K562 (cell line): ENCODE measurements around the gene STMN3. TPM values are rescaled to one million over a fixed set of nuclear protein-coding genes. Genes with fewer than 3 reads are reported as not detected.

Experiments
- BDP1 ChIP-seq: IDR thresholded peaks from 3 replicates; pipeline ENCODE4 v1.6.1; 2011; ENCODE audit not compliant: insufficient read length, insufficient read depth
- CHD1 ChIP-seq: fragments of 200-600 bp; sonication (generic); IDR thresholded peaks from one replicate; pipeline ENCODE4 v1.6.1; 2012; ENCODE audit warnings: mild to moderate bottlenecking, moderate library complexity, low read length, inconsistent platforms
- KDM4B ChIP-seq, 2 experiments: fragments of 450-650 bp in 1 of 2; sonication (generic) in 1 of 2; IDR thresholded peaks; 2 replicates each; pipeline ENCODE4 v1.6.1; 2016 to 2017; ENCODE audit warnings: borderline replicate concordance in 2 of 2, antibody characterized with exemption in 1 of 2, low read depth in 1 of 2, mild to moderate bottlenecking in 1 of 2
- MAFK ChIP-seq: IDR thresholded peaks from 2 replicates; pipeline ENCODE4 v1.6.1; 2011; ENCODE audit warnings: low read length, improper control_type of control experiment
- MCM7 ChIP-seq, 2 experiments: fragments of 450-650 bp; IDR thresholded peaks; 2 replicates each; pipeline ENCODE4 v1.6.1; 2016 to 2018
- MIER1 ChIP-seq: fragments of 450-650 bp; IDR thresholded peaks from 2 replicates; pipeline ENCODE4 v1.6.1; 2016; ENCODE audit warnings: antibody characterized with exemption, mild to moderate bottlenecking, low read depth
- MYC ChIP-seq, 2 experiments: fragments of 250-450 bp in 1 of 2; sonication (Bioruptor Pico) in 1 of 2; IDR thresholded peaks; 2 replicates each; pipeline versions ENCODE4 v1.5.1 to v1.6.1; 2012 to 2021; ENCODE audit warnings: low read depth in 2 of 2, borderline replicate concordance in 1 of 2, improper control_type of control experiment in 1 of 2, low read length in 1 of 2, mild to moderate bottlenecking in 1 of 2, moderate library complexity in 1 of 2
- NBN ChIP-seq: fragments of 450-650 bp; IDR thresholded peaks from 2 replicates; pipeline ENCODE4 v1.6.1; 2016; ENCODE audit warnings: low read depth, mild to moderate bottlenecking
- NR1H2 ChIP-seq: sonication (generic); formaldehyde crosslinking; IDR thresholded peaks from 2 replicates; pipeline ENCODE4 v1.4.0; 2020; ENCODE audit warnings: mild to moderate bottlenecking, missing genetic modification reagents
- PRPF4 ChIP-seq: fragments of 200-400 bp; formaldehyde crosslinking; IDR thresholded peaks from one replicate; pipeline ENCODE4 v1.6.1; 2017; ENCODE audit warnings: low read length, low read depth, mild to moderate bottlenecking; ENCODE audit not compliant: insufficient read depth, poor library complexity, severe bottlenecking
- PYGO2 ChIP-seq: fragments of 450-650 bp; IDR thresholded peaks from 2 replicates; pipeline ENCODE4 v1.6.1; 2016; ENCODE audit warnings: mild to moderate bottlenecking, missing genetic modification characterization, moderate library complexity, missing compliant biosample characterization
- RBM25 ChIP-seq: fragments of 200-400 bp; formaldehyde crosslinking; IDR thresholded peaks from 2 replicates; pipeline ENCODE4 v1.6.1; 2018; ENCODE audit warnings: low read length, low read depth, moderate library complexity; ENCODE audit not compliant: severe bottlenecking
- SLC30A9 ChIP-seq: fragments of 250-450 bp; sonication (Bioruptor Pico); IDR thresholded peaks from 2 replicates; pipeline ENCODE4 v1.8.0; 2022; ENCODE audit warnings: mild to moderate bottlenecking, moderate library complexity
- SMC3 ChIP-seq: conservative IDR thresholded peaks from 2 replicates; pipeline ENCODE4 v1.6.1; 2011; ENCODE audit warnings: low read depth, low read length, improper control_type of control experiment; ENCODE audit not compliant: insufficient read depth
- TARDBP ChIP-seq: fragments of 450-650 bp; IDR thresholded peaks from 2 replicates; pipeline ENCODE4 v1.6.1; 2016
- TRIM24 ChIP-seq, 2 experiments: fragments of 450-650 bp; IDR thresholded peaks; 2 replicates each; pipeline ENCODE4 v1.6.1; 2016
- ZFP1 ChIP-seq: fragments of 450-650 bp; formaldehyde crosslinking; IDR thresholded peaks from 2 replicates; pipeline ENCODE4 v1.4.0; 2020; ENCODE audit warnings: mild to moderate bottlenecking, mixed read lengths
- ZNF436 ChIP-seq: fragments of 250-450, 450-650 bp; sonication (Bioruptor Pico); formaldehyde crosslinking; IDR thresholded peaks from 2 replicates; pipeline ENCODE4 v1.7.0; 2020; ENCODE audit warnings: mild to moderate bottlenecking
- ZNF586 ChIP-seq: fragments of 450-650 bp; formaldehyde crosslinking; conservative IDR thresholded peaks from 2 replicates; pipeline ENCODE4 v1.4.0; 2020; ENCODE audit warnings: mild to moderate bottlenecking, moderate library complexity
- polyA plus RNA-seq, 8 experiments: library from polyadenylated mRNA; depleted of rRNA in 4 of 8; stranded (reverse) in 5 of 8; unstranded in 3 of 8; fragments of >200 nt; fragmentation: Nextera tagmentation in 2 of 8; fragmentation: Illumina TruSeq in 1 of 8; extraction: Ambion mirVana in 2 of 8; extraction: Trizol in 1 of 8; gene quantifications; 2 replicates each; pipeline versions ENCODE4 v1.2.1 to v1.2.3, GENCODE V29; 2011 to 2014; ENCODE audit warnings: inconsistent platforms in 1 of 8, missing spikeins in 1 of 8
- total RNA-seq, 7 experiments: library from RNA; depleted of rRNA in 6 of 7; stranded (reverse); fragments of >200 nt in 6 of 7; fragmentation: Illumina TruSeq in 2 of 7; extraction: Trizol in 2 of 7; gene quantifications; 2 replicates each; pipeline versions ENCODE4 v1.2.1 to v1.2.3, GENCODE V29; 2011 to 2021; ENCODE audit warnings: low replicate concordance in 1 of 7
- TF ChIP-seq, protein P1 (sequence below): fragments of 200-800 bp; sonication (Bioruptor generic); IDR thresholded peaks from 2 replicates; pipeline ENCODE4 v1.6.1; 2016; ENCODE audit warnings: missing genetic modification characterization, missing compliant biosample characterization

The STMN3 gene
- total and polyA plus RNA-seq, 9 of the 15 experiments (the other 6 are each of a cell fraction or from before 2014, with no cell fraction given), result 0.70 to 65.6 (median 29.4) TPM

DNA sequence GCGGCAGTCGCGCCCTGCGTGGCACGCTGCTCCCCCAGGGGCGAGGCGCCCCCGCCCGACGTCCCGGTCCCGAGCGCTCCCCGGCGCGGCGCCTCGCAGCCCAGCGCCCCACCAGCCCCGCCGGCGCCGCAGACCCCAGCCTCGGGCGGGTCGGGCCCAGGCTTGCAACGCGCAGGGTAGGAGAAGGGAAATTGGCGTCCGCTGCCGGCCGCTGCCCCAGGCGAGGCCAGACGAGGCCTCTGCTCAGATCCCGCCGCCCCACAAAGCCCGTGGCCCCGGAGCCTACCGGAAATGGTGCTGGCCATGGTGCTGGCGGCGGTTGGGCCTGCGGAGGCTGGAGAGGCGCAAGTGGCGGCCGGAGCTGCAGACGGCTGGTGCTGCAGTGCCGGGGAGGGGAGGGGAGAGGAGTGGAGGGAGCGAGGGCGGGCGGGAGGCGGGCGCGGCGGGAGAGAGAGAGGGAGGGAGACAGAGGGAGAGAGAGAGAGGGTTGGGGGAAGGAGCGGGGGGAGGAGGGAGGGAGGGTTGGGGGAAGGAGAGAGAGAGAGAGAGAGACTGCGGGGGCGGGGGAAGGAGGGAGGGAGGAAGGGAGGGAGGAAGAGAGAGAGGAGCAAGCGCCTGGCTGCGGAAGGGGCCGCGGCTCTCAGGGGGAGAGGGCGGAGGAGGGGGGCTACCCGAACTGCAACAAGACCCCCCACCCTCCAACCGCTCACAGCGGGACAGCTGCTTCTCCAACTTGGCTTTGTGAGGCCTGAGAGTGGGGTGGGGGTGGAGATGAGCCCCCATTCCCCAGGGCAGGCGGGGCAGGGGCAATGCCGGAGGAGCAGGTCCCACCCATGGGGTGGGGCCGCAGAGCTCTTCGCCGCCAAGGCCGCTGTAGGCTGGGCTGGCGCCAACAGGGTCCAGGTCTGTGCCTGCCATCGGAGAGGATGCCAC, at the start of gene STMN3 (continued):
- TF ChIP-seq, protein P1, sequence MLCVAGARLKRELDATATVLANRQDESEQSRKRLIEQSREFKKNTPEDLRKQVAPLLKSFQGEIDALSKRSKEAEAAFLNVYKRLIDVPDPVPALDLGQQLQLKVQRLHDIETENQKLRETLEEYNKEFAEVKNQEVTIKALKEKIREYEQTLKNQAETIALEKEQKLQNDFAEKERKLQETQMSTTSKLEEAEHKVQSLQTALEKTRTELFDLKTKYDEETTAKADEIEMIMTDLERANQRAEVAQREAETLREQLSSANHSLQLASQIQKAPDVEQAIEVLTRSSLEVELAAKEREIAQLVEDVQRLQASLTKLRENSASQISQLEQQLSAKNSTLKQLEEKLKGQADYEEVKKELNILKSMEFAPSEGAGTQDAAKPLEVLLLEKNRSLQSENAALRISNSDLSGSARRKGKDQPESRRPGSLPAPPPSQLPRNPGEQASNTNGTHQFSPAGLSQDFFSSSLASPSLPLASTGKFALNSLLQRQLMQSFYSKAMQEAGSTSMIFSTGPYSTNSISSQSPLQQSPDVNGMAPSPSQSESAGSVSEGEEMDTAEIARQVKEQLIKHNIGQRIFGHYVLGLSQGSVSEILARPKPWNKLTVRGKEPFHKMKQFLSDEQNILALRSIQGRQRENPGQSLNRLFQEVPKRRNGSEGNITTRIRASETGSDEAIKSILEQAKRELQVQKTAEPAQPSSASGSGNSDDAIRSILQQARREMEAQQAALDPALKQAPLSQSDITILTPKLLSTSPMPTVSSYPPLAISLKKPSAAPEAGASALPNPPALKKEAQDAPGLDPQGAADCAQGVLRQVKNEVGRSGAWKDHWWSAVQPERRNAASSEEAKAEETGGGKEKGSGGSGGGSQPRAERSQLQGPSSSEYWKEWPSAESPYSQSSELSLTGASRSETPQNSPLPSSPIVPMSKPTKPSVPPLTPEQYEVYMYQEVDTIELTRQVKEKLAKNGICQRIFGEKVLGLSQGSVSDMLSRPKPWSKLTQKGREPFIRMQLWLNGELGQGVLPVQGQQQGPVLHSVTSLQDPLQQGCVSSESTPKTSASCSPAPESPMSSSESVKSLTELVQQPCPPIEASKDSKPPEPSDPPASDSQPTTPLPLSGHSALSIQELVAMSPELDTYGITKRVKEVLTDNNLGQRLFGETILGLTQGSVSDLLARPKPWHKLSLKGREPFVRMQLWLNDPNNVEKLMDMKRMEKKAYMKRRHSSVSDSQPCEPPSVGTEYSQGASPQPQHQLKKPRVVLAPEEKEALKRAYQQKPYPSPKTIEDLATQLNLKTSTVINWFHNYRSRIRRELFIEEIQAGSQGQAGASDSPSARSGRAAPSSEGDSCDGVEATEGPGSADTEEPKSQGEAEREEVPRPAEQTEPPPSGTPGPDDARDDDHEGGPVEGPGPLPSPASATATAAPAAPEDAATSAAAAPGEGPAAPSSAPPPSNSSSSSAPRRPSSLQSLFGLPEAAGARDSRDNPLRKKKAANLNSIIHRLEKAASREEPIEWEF (CRISPR knock-in tag), result no peak
- no peak for TF ChIP-seq ZFP1 (CRISPR knock-in tag)
- TF ChIP-seq RBM25, result no peak
- no peak for TF ChIP-seq MCM7 (IDR thresholded peaks at IDR 0.05)
- TF ChIP-seq ZNF586 (CRISPR knock-in tag), result no peak
- TF ChIP-seq BDP1, result no peak
- no peak for TF ChIP-seq CHD1
- no peak for TF ChIP-seq NR1H2 (CRISPR knock-in tag)
- TF ChIP-seq PYGO2, result no peak; the same call in 1 of the 2 replicates
- TF ChIP-seq SMC3, result 0 out of 2 replicates have a peak, but pooled peaks have one; percentile 17
- TF ChIP-seq ZNF436, result no peak
- peak; percentile 92 for TF ChIP-seq MIER1
- TF ChIP-seq PRPF4, result no peak
- TF ChIP-seq KDM4B (IDR thresholded peaks at IDR 0.05; ENCODE audit: borderline replicate concordance in 2 of 2, low read depth in 1 of 2), result peak in 1 of 2 experiments; percentile 70; a peak in 1 of 4 replicates
- TF ChIP-seq MYC (IDR thresholded peaks at IDR 0.05; ENCODE audit: low read depth, low read length), result peak; percentile 57; the same call in 1 of the 2 replicates
- TF ChIP-seq MYC (CRISPR knock-in tag; IDR thresholded peaks at IDR 0.05; ENCODE audit: borderline replicate concordance, low read depth), result no peak
- TF ChIP-seq SLC30A9 (CRISPR knock-in tag), result no peak
- TF ChIP-seq NBN, result no peak
- no peak for TF ChIP-seq TARDBP
- no peak for TF ChIP-seq MAFK
- no peak for TF ChIP-seq TRIM24 (IDR thresholded peaks at IDR 0.05)
